Hepatocyte (in vitro differentiated cells): ENCODE data around the gene IL1RN. TPM values are rescaled to one million over a fixed set of nuclear protein-coding genes. Genes with fewer than 3 reads are reported as not detected.

Source experiments
- DNase-seq: peaks from one replicate; pipeline ENCODE4 v3.0.0-alpha.2; 2016; ENCODE audit warnings: low spot score
- H2AFZ ChIP-seq: fragments of 200-600 bp; sonication (generic); 2 replicates; pipeline ENCODE4 v1.6.0; 2016; ENCODE audit warnings: antibody characterized with exemption, mild to moderate bottlenecking
- H3K27ac ChIP-seq: fragments of 200-600 bp; sonication (generic); 2 replicates; pipeline ENCODE4 v1.5.1; 2016; ENCODE audit warnings: mild to moderate bottlenecking
- H3K27me3 ChIP-seq: fragments of 200-600 bp; sonication (generic); 2 replicates; pipeline ENCODE4 v1.6.1; 2016
- H3K36me3 ChIP-seq: fragments of 200-600 bp; sonication (generic); replicated peaks from 2 replicates; pipeline ENCODE4 v1.5.1; 2016; ENCODE audit warnings: low read depth; ENCODE audit not compliant: insufficient read depth
- H3K4me1 ChIP-seq: fragments of 200-600 bp; sonication (generic); 2 replicates; pipeline ENCODE4 v1.5.1; 2016; ENCODE audit warnings: mild to moderate bottlenecking, moderate library complexity; ENCODE audit not compliant: insufficient read depth
- H3K4me2 ChIP-seq: fragments of 200-600 bp; sonication (generic); 2 replicates; pipeline ENCODE4 v1.6.0; 2016
- H3K4me3 ChIP-seq: fragments of 200-600 bp; sonication (generic); 2 replicates; pipeline ENCODE4 v1.5.1; 2016; ENCODE audit warnings: mild to moderate bottlenecking
- H3K79me2 ChIP-seq: fragments of 200-600 bp; sonication (generic); 2 replicates; pipeline ENCODE4 v1.6.0; 2017; ENCODE audit warnings: mild to moderate bottlenecking
- H3K9me2 ChIP-seq: fragments of 200-600 bp; sonication (generic); replicated peaks from 2 replicates; pipeline ENCODE4 v1.6.0; 2017; ENCODE audit warnings: mild to moderate bottlenecking; ENCODE audit not compliant: insufficient read depth
- H3K9me3 ChIP-seq: fragments of 200-600 bp; sonication (generic); 2 replicates; pipeline ENCODE4 v1.5.1; 2016; ENCODE audit warnings: low read depth, mild to moderate bottlenecking
- H4K20me1 ChIP-seq: fragments of 200-600 bp; sonication (generic); 2 replicates; pipeline ENCODE4 v1.6.0; 2016; ENCODE audit warnings: mild to moderate bottlenecking; ENCODE audit not compliant: insufficient read depth, poor library complexity, severe bottlenecking
- EZH2 ChIP-seq: fragments of 200-600 bp; sonication (generic); IDR thresholded peaks from 2 replicates; pipeline ENCODE4 v1.6.1; 2016; ENCODE audit warnings: antibody characterized with exemption, mild to moderate bottlenecking, borderline replicate concordance
- EZH2phosphoT487 ChIP-seq: fragments of 200-600 bp; sonication (generic); IDR thresholded peaks from one replicate; pipeline ENCODE4 v1.6.1; 2018; ENCODE audit warnings: antibody characterized with exemption, mild to moderate bottlenecking, low read depth, moderate library complexity; ENCODE audit not compliant: unreplicated experiment, severe bottlenecking
- WGBS: methylation state at CpG from one replicate; pipeline ENCODE4 v1.1.6; 2016; ENCODE audit warnings: low lambda C conversion rate; ENCODE audit errors: missing lambda C conversion rate; 5-methylcytosine and 5-hydroxymethylcytosine counted together
- polyA plus RNA-seq: library from polyadenylated mRNA; unstranded; fragments of >200 nt; fragmentation: Nextera tagmentation; extraction: Ambion mirVana; gene quantifications from 2 replicates; pipeline ENCODE4 v1.2.1, GENCODE V29; 2016
- total RNA-seq: library from RNA; depleted of rRNA; stranded (reverse); fragments of >200 nt; gene quantifications from 2 replicates; pipeline ENCODE4 v1.2.3, GENCODE V29; 2014
- TF ChIP-seq, protein P1 (sequence below): fragments of 200-600 bp; sonication (generic); IDR thresholded peaks from 2 replicates; pipeline ENCODE4 v1.5.1; 2016; ENCODE audit warnings: antibody characterized with exemption, mild to moderate bottlenecking; ENCODE audit not compliant: poor library complexity

IL1RN gene
- total and polyA plus RNA-seq, 2 experiments from 2014 or later, result 3.1 to 7.3 TPM

- Histone ChIP-seq H3K79me2 (no peaks in the 10 kb centered on the region), H3K36me3 (no peaks in the 10 kb centered on the region), H3K9me2 (no peaks in the 10 kb centered on the region), H3K4me2 (no peak overlapping the region), H3K4me3 (no peak overlapping the region), H3K27ac (peak overlapping the region; percentile 88), H4K20me1 (no peaks in the 10 kb centered on the region), H2AFZ (no peak overlapping the region), H3K27me3 (no peaks in the 10 kb centered on the region), H3K4me1 (peaks cover 15% of the 10 kb centered on the region), H3K9me3 (no peaks in the 10 kb centered on the region)
- 71% methylated on average over 17 of the region's 17 CpGs for whole genome bisulfite sequencing
- DNase-seq, result peak; percentile 63
- TF ChIP-seq EZH2 (no peak), EZH2phosphoT487 (no peak)
- TF ChIP-seq, protein P1, sequence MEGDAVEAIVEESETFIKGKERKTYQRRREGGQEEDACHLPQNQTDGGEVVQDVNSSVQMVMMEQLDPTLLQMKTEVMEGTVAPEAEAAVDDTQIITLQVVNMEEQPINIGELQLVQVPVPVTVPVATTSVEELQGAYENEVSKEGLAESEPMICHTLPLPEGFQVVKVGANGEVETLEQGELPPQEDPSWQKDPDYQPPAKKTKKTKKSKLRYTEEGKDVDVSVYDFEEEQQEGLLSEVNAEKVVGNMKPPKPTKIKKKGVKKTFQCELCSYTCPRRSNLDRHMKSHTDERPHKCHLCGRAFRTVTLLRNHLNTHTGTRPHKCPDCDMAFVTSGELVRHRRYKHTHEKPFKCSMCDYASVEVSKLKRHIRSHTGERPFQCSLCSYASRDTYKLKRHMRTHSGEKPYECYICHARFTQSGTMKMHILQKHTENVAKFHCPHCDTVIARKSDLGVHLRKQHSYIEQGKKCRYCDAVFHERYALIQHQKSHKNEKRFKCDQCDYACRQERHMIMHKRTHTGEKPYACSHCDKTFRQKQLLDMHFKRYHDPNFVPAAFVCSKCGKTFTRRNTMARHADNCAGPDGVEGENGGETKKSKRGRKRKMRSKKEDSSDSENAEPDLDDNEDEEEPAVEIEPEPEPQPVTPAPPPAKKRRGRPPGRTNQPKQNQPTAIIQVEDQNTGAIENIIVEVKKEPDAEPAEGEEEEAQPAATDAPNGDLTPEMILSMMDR, result no peak
Observed at GRCh38 chr2:113180131-113180946, 52.9 kb downstream of the IL1RN start.

DNA sequence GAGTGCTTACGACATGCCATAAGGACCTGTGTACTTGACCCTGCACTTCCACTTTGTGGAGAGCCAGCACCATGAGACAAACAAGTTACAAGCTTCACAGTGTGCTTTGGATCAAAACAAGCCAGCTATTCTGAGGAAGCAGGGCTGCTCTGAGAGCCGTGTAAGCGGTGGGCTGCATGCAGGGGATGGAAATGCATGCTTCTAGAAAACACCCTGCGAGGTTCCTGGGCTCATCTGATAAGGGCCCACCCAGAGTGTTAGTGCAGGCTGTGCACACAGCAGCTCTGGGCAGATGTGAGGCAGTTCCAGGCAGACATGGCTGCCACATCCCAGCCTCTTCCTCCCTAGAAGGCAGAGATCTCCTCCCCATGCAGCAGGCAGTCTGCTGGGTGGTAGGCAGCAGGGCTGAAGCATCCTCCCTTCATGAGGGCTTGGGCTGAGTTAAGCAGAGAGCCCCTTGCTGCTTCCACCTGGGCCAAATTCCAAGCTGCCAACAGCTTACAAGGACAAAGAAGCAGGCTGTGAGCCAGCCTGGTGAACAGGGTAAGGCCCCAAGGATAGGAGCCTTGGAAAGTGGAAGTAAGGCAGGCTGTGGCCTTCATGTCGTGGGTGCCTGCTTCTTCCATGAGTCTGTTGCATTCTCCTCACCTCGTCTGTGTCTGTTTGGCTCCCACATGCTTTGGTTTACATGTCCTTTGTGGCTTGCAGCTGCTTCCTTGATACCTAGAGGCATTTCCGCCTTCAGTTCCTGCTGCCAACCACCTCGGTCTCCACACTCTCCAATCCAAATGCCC, 54.1 kb downstream of the IL1RN start:
- H4K20me1 ChIP-seq, result no peaks in the 10 kb centered on the region
- no peak overlapping the region for H2AFZ ChIP-seq
- no peaks in the 10 kb centered on the region for H3K9me3 ChIP-seq
- H3K9me2 ChIP-seq, result no peaks in the 10 kb centered on the region
- H3K79me2 ChIP-seq, result no peaks in the 10 kb centered on the region
- H3K27ac ChIP-seq, result no peak overlapping the region
- TF ChIP-seq EZH2phosphoT487, result no peak
- TF ChIP-seq EZH2, result no peak
- TF ChIP-seq, protein P1, result no peak
- no peak overlapping the region for H3K4me2 ChIP-seq
- 65% methylated on average over 8 of the region's 8 CpGs for WGBS
- no peak overlapping the region for H3K4me3 ChIP-seq
- no peaks in the 10 kb centered on the region for H3K27me3 ChIP-seq
- DNase-seq, result no peak
- no peaks in the 10 kb centered on the region for H3K36me3 ChIP-seq
- H3K4me1 ChIP-seq, result peaks cover 15% of the 10 kb centered on the region

GRCh38 chr2:113182471-113183260, 55.3 kb downstream of the IL1RN start:
- H3K4me1 ChIP-seq, result peaks cover 15% of the 10 kb centered on the region

More at GRCh38 chr2:113182471-113183260, 55.3 kb downstream of the IL1RN start:
- H3K79me2 ChIP-seq, result no peaks in the 10 kb centered on the region
- 94% methylated on average over 15 of the region's 15 CpGs for WGBS
- no peaks in the 10 kb centered on the region for H4K20me1 ChIP-seq
- H3K27ac ChIP-seq, result no peak overlapping the region
- no peaks in the 10 kb centered on the region for H3K9me2 ChIP-seq
- TF ChIP-seq, protein P1, result no peak
- DNase-seq, result no peak
- no peak overlapping the region for H3K4me3 ChIP-seq
- H3K9me3 ChIP-seq, result no peaks in the 10 kb centered on the region
- no peaks in the 10 kb centered on the region for H3K36me3 ChIP-seq
- H3K4me2 ChIP-seq, result no peak overlapping the region
- no peak overlapping the region for H2AFZ ChIP-seq
- H3K27me3 ChIP-seq, result no peaks in the 10 kb centered on the region
